Loucy (cell line): ENCODE results near the gene ECSCR.

ENCODE experiments used
- EZH2phosphoT487 ChIP-seq: fragments of 200-600 bp; IDR thresholded peaks from 2 replicates; pipeline ENCODE4 v1.6.1; 2018; ENCODE audit warnings: antibody characterized with exemption, mild to moderate bottlenecking, moderate library complexity, borderline replicate concordance
- TF ChIP-seq, protein P1 (sequence below): fragments of 200-600 bp; sonication (generic); conservative IDR thresholded peaks from 2 replicates; pipeline ENCODE4 v1.5.1; 2014; ENCODE audit warnings: mild to moderate bottlenecking, antibody characterized with exemption, low read length

- TF ChIP-seq, protein P1, sequence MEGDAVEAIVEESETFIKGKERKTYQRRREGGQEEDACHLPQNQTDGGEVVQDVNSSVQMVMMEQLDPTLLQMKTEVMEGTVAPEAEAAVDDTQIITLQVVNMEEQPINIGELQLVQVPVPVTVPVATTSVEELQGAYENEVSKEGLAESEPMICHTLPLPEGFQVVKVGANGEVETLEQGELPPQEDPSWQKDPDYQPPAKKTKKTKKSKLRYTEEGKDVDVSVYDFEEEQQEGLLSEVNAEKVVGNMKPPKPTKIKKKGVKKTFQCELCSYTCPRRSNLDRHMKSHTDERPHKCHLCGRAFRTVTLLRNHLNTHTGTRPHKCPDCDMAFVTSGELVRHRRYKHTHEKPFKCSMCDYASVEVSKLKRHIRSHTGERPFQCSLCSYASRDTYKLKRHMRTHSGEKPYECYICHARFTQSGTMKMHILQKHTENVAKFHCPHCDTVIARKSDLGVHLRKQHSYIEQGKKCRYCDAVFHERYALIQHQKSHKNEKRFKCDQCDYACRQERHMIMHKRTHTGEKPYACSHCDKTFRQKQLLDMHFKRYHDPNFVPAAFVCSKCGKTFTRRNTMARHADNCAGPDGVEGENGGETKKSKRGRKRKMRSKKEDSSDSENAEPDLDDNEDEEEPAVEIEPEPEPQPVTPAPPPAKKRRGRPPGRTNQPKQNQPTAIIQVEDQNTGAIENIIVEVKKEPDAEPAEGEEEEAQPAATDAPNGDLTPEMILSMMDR, result no peak
- no peak for TF ChIP-seq EZH2phosphoT487
Measured at GRCh38 chr5:139462586-139463276, at the start of gene ECSCR.
